Panc1 (cell line): Measurements from ENCODE around the gene MFGE8. TPM values are rescaled to one million over a fixed set of nuclear protein-coding genes. Genes with fewer than 3 reads are reported as not detected.

ENCODE experiments used
- ATAC-seq: fragments of 200-7000 bp; cut with Tn5 transposase; 2 replicates; pipeline ENCODE4 v1.9.1; 2020; ENCODE audit warnings: mild to moderate bottlenecking, moderate library complexity
- BruUV-seq: library from RNA; stranded (reverse); fragments of 400-500 nt; replicated peaks from 2 replicates; lab custom pipeline; 2021; lab: Mats Ljungman, UMichigan
- CTCF ChIA-PET: fragments of 300-600 bp; sonication (Branson Sonifier 250); formaldehyde crosslinking; loops from one replicate; lab custom pipeline; 2022; ENCODE audit warnings: antibody characterized with exemption; lab: Charles Lee
- POLR2A ChIA-PET: fragments of 300-600 bp; sonication (Branson Sonifier 250); formaldehyde crosslinking; loops from one replicate; lab custom pipeline; 2022; ENCODE audit warnings: antibody characterized with exemption; lab: Charles Lee
- DNase-seq: peaks from one replicate; pipeline ENCODE4 v3.0.0-alpha.2; 2010; ENCODE audit warnings: low read depth, low spot score
- H3K27ac ChIP-seq: 2 replicates; pipeline ENCODE4 v1.5.1; 2011; ENCODE audit warnings: mild to moderate bottlenecking, low read length, inconsistent platforms
- H3K27me3 ChIP-seq: fragments of 200-500 bp; sonication (Bioruptor generic); 2 replicates; pipeline ENCODE4 v1.6.0; 2014; ENCODE audit warnings: low read length, inconsistent platforms; ENCODE audit not compliant: control insufficient read depth, insufficient read depth
- H3K36me3 ChIP-seq: fragments of 200-500 bp; sonication (Bioruptor generic); 2 replicates; pipeline ENCODE4 v1.5.1; 2014; ENCODE audit warnings: inconsistent platforms, mild to moderate bottlenecking, low read length, moderate library complexity; ENCODE audit not compliant: control insufficient read depth, insufficient read depth
- H3K4me1 ChIP-seq: 2 replicates; pipeline ENCODE4 v1.5.1; 2011; ENCODE audit warnings: inconsistent platforms, mild to moderate bottlenecking, low read length, moderate library complexity; ENCODE audit not compliant: control insufficient read depth, insufficient read depth
- H3K4me3 ChIP-seq, 2 experiments: 2 replicates each; pipeline ENCODE4 v1.5.1; 2011 to 2012; ENCODE audit warnings: low read depth in 2 of 2, low read length in 2 of 2, mild to moderate bottlenecking in 2 of 2, inconsistent platforms in 1 of 2, moderate library complexity in 1 of 2
- H3K9me3 ChIP-seq: fragments of 200-500 bp; sonication (Bioruptor generic); 2 replicates; pipeline ENCODE4 v1.5.1; 2014; ENCODE audit warnings: low read depth, mild to moderate bottlenecking, inconsistent platforms, low read length, moderate library complexity; ENCODE audit not compliant: control insufficient read depth, insufficient read depth
- CTCF ChIP-seq: fragments of 450-650 bp; IDR thresholded peaks from 2 replicates; pipeline ENCODE4 v1.5.1; 2017; ENCODE audit warnings: mild to moderate bottlenecking
- POLR2AphosphoS5 ChIP-seq: IDR thresholded peaks from 2 replicates; pipeline ENCODE4 v1.6.1; 2012; ENCODE audit warnings: mild to moderate bottlenecking, low read depth, low read length, moderate library complexity
- REST ChIP-seq, 2 experiments: IDR thresholded peaks; 2 replicates each; pipeline ENCODE4 v1.6.1; 2011 to 2012; ENCODE audit warnings: low read depth in 2 of 2, control low read depth in 1 of 2, low read length in 1 of 2, mild to moderate bottlenecking in 1 of 2, moderate library complexity in 1 of 2; ENCODE audit not compliant: insufficient read depth in 1 of 2
- SIN3A ChIP-seq: IDR thresholded peaks from 2 replicates; pipeline ENCODE4 v1.6.1; 2012; ENCODE audit warnings: low read depth, mild to moderate bottlenecking, low read length, moderate library complexity, borderline replicate concordance; ENCODE audit not compliant: insufficient read depth
- TCF7L2 ChIP-seq: IDR thresholded peaks from 2 replicates; pipeline ENCODE4 v1.6.1; 2011; ENCODE audit warnings: mild to moderate bottlenecking, low read depth, low read length, inconsistent platforms
- in situ Hi-C: cut with HindIII; loops from 2 replicates; pipeline ENCODE4 v1.10.0; 2016; ENCODE audit warnings: low sequenced_read_pairs, low pct_unique_long_range_greater_than_20kb
- intact Hi-C: fragments of 100-400 bp; cut with micrococcal nuclease; formaldehyde crosslinking; loops from one replicate; pipeline ENCODE4 v1.10.0; 2022; ENCODE audit not compliant: unreplicated experiment
- total RNA-seq: library from RNA; stranded (reverse); gene quantifications from one replicate; pipeline ENCODE4 v1.2.1, GENCODE V29; 2021; ENCODE audit not compliant: unreplicated experiment

MFGE8 gene
- total RNA-seq, 1 experiment from 2014 or later, result 1,799 TPM

GRCh38 chr15:88890495-88890894, 22.7 kb downstream of the MFGE8 start:
- ChIA-PET POLR2A (interaction anchor here (0.6 kb wide), 1 partner anchor 148 kb away, joined by 5 read pairs; no protein-coding TSS in a partner anchor), CTCF (no interaction called here)
- H3K36me3 ChIP-seq, result no peaks in the 10 kb centered on the region
- no peaks in the 10 kb centered on the region for H3K27me3 ChIP-seq
- no peak for ATAC-seq
- in situ Hi-C loops (no loop called here), intact Hi-C loops (loop anchor here (5.0 kb wide), 1 partner anchor 287 kb away; no protein-coding TSS in a partner anchor)
- H3K4me1 ChIP-seq, result peaks cover 15% of the 10 kb centered on the region
- BruUV-seq, result no TSS peak
- no peak for DNase-seq
- H3K4me3 ChIP-seq, result no peak overlapping the region
- TF ChIP-seq SIN3A (no peak), POLR2AphosphoS5 (no peak; the same call in 1 of the 2 replicates), CTCF (no peak), TCF7L2 (no peak), REST (IDR thresholded peaks at IDR 0.05; ENCODE audit: insufficient read depth in 1 of 2, low read depth in 2 of 2, low read length in 1 of 2) (no peak)
- no peak overlapping the region for H3K27ac ChIP-seq
- no peaks in the 10 kb centered on the region for H3K9me3 ChIP-seq

- Histone ChIP-seq H3K27me3 (no peaks in the 10 kb centered on the region), H3K36me3 (no peaks in the 10 kb centered on the region), H3K4me1 (peaks cover 9% of the 10 kb centered on the region; the same call in 1 of the 2 replicates), H3K4me3 (no peak overlapping the region), H3K9me3 (no peaks in the 10 kb centered on the region), H3K27ac (no peak overlapping the region)
- no peak; the same call in 1 of the 2 replicates for TF ChIP-seq POLR2AphosphoS5
- TF ChIP-seq TCF7L2, result no peak
- no peak for TF ChIP-seq SIN3A
- no peak for TF ChIP-seq REST (IDR thresholded peaks at IDR 0.05; ENCODE audit: insufficient read depth in 1 of 2, low read depth in 2 of 2, low read length in 1 of 2)
- TF ChIP-seq CTCF, result no peak
- in situ Hi-C loops, result no loop called here
- CTCF ChIA-PET, result no interaction called here
- intact Hi-C loops, result no loop called here
- ATAC-seq (no peak), DNase-seq (no peak)
- POLR2A ChIA-PET, result interaction anchor here (0.6 kb wide), 1 partner anchor 130 kb away, joined by 3 read pairs; no protein-coding TSS in a partner anchor
- BruUV-seq, result no TSS peak
These were observed 24.5 kb downstream of the MFGE8 start for GRCh38 chr15:88888719-88889118.
